ENCODE results near the gene LORICRIN. TPM values are rescaled to one million over a fixed set of nuclear protein-coding genes. Genes with fewer than 3 reads are reported as not detected.

LORICRIN gene
- not detected in 2 replicates for total RNA-seq (2014; rRNA removed; shearing (Covaris generic))
- polyA plus RNA-seq (2014; cell fraction: nucleus; rRNA removed): not detected in 2 replicates

- DNase-seq (ENCODE audit: extremely low read depth, low read depth): no peak
Observed at GRCh38 chr1:153259387-153259786, at the start of gene LORICRIN. LORICRIN (plus strand) TSS chr1:153259687; CDS start chr1:153260950, 1,263 bp downstream.

- no peak for DNase-seq (ENCODE audit: extremely low read depth, low read depth)
Observed at GRCh38 chr1:153210206-153210605, 49.3 kb upstream of the LORICRIN start.

GRCh38 chr1:153212201-153212600 is 47.3 kb upstream of the LORICRIN start:
- DNase-seq (ENCODE audit: extremely low read depth, low read depth): no peak

- no peak for DNase-seq (ENCODE audit: extremely low read depth, low read depth)
Observed at GRCh38 chr1:153213519-153213918, 46.0 kb upstream of the LORICRIN start.

- no peak for DNase-seq (ENCODE audit: extremely low read depth, low read depth)
Observed at GRCh38 chr1:153217212-153217611, 42.3 kb upstream of the LORICRIN start, which contains the start of gene PRR9. PRR9 (plus strand) TSS chr1:153217584; CDS start chr1:153218145, 561 bp downstream.

- no peak for DNase-seq (ENCODE audit: extremely low read depth, low read depth)
Observed at GRCh38 chr1:153217744-153218416, 41.6 kb upstream of the LORICRIN start.

GRCh38 chr1:153220606-153221303 is 38.7 kb upstream of the LORICRIN start:
- no peak for DNase-seq (ENCODE audit: extremely low read depth, low read depth)

GRCh38 chr1:153223040-153223891 is 36.2 kb upstream of the LORICRIN start:
- DNase-seq (ENCODE audit: extremely low read depth, low read depth): peak; percentile 65

- DNase-seq (ENCODE audit: extremely low read depth, low read depth): no peak
Observed at GRCh38 chr1:153227810-153228209, 31.7 kb upstream of the LORICRIN start.

GRCh38 chr1:153228491-153228890 is 31.0 kb upstream of the LORICRIN start:
- DNase-seq (ENCODE audit: extremely low read depth, low read depth): no peak

- peak; percentile 14 for DNase-seq (ENCODE audit: extremely low read depth, low read depth)
Observed at GRCh38 chr1:153229076-153229829, 30.2 kb upstream of the LORICRIN start.

- DNase-seq (ENCODE audit: extremely low read depth, low read depth): no peak
Observed at GRCh38 chr1:153231363-153231762, 28.1 kb upstream of the LORICRIN start.

- no peak for DNase-seq (ENCODE audit: extremely low read depth, low read depth)
Observed at GRCh38 chr1:153231785-153232184, 27.7 kb upstream of the LORICRIN start.

- no peak for DNase-seq (ENCODE audit: extremely low read depth, low read depth)
Observed at GRCh38 chr1:153232553-153232952, 26.9 kb upstream of the LORICRIN start.

GRCh38 chr1:153233448-153233847 is 26.0 kb upstream of the LORICRIN start:
- no peak for DNase-seq (ENCODE audit: extremely low read depth, low read depth)

GRCh38 chr1:153238527-153238926 is 21.0 kb upstream of the LORICRIN start:
- DNase-seq (ENCODE audit: extremely low read depth, low read depth): no peak

- no peak for DNase-seq (ENCODE audit: extremely low read depth, low read depth)
Observed at GRCh38 chr1:153242160-153242559, 17.3 kb upstream of the LORICRIN start.

- no peak for DNase-seq (ENCODE audit: extremely low read depth, low read depth)
Observed at GRCh38 chr1:153245466-153245865, 14.0 kb upstream of the LORICRIN start.

- no peak for DNase-seq (ENCODE audit: extremely low read depth, low read depth)
Observed at GRCh38 chr1:153246018-153246417, 13.5 kb upstream of the LORICRIN start.

- DNase-seq (ENCODE audit: extremely low read depth, low read depth): no peak
Observed at GRCh38 chr1:153246825-153247224, 12.7 kb upstream of the LORICRIN start.
